H1 (cell line): Measurements from ENCODE around the gene PRKN.

ENCODE experiments used
- CHD2 ChIP-seq: IDR thresholded peaks from 2 replicates; pipeline ENCODE4 v1.6.1; 2012; ENCODE audit warnings: low read length, improper control_type of control experiment
- EZH2 ChIP-seq: fragments of 200-600 bp; sonication (generic); IDR thresholded peaks from 2 replicates; pipeline ENCODE4 v1.7.1; 2012; ENCODE audit warnings: low read depth, mild to moderate bottlenecking, moderate library complexity, low read length, inconsistent platforms; ENCODE audit not compliant: severe bottlenecking
- NRF1 ChIP-seq: IDR thresholded peaks from 2 replicates; pipeline ENCODE4 v1.6.1; 2011; ENCODE audit warnings: mild to moderate bottlenecking, low read depth, low read length, improper control_type of control experiment
- POLR2AphosphoS5 ChIP-seq: IDR thresholded peaks from 2 replicates; pipeline ENCODE4 v1.6.1; 2011; ENCODE audit warnings: low read depth, low read length
- TF ChIP-seq, protein P1 (sequence below), 3 experiments: IDR thresholded peaks; 1 replicate in 2 of 3; 2 replicates in 1 of 3; pipeline versions ENCODE4 v1.5.1 to v1.6.1; 2011; ENCODE audit warnings: low read length in 3 of 3, mild to moderate bottlenecking in 3 of 3, inconsistent platforms in 2 of 3, low read depth in 1 of 3, moderate library complexity in 1 of 3; ENCODE audit not compliant: insufficient read depth in 1 of 3; ENCODE audit errors: control extremely low read depth in 1 of 3

DNA sequence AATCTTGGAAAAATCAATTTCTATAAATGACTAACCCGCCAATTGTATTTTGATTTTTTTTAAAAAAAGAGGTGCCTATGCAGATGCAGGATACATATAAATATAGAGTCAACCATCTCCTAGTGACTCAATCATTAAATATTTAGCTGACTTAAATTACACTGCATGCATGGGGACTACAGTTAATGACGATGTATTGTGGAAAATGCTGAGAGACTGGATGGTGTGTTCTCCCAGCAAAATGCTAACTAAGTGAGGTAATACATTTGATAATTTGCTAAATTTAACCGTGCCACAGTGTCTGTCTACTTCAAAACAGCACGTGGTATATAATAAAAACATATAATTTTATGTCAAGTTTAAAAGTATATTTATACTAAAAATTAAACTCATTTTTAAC is 341.6 kb downstream of the PRKN start:
- TF ChIP-seq CHD2 (no peak), NRF1 (no peak), EZH2 (no peak), POLR2AphosphoS5 (no peak)
- TF ChIP-seq, protein P1, sequence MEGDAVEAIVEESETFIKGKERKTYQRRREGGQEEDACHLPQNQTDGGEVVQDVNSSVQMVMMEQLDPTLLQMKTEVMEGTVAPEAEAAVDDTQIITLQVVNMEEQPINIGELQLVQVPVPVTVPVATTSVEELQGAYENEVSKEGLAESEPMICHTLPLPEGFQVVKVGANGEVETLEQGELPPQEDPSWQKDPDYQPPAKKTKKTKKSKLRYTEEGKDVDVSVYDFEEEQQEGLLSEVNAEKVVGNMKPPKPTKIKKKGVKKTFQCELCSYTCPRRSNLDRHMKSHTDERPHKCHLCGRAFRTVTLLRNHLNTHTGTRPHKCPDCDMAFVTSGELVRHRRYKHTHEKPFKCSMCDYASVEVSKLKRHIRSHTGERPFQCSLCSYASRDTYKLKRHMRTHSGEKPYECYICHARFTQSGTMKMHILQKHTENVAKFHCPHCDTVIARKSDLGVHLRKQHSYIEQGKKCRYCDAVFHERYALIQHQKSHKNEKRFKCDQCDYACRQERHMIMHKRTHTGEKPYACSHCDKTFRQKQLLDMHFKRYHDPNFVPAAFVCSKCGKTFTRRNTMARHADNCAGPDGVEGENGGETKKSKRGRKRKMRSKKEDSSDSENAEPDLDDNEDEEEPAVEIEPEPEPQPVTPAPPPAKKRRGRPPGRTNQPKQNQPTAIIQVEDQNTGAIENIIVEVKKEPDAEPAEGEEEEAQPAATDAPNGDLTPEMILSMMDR (IDR thresholded peaks at IDR 0.05; ENCODE audit: control extremely low read depth in 1 of 3, insufficient read depth in 1 of 3, low read depth in 1 of 3, low read length in 3 of 3): no peak
